ENCODE measurements around the gene TOR4A.

Gene TOR4A

DNA sequence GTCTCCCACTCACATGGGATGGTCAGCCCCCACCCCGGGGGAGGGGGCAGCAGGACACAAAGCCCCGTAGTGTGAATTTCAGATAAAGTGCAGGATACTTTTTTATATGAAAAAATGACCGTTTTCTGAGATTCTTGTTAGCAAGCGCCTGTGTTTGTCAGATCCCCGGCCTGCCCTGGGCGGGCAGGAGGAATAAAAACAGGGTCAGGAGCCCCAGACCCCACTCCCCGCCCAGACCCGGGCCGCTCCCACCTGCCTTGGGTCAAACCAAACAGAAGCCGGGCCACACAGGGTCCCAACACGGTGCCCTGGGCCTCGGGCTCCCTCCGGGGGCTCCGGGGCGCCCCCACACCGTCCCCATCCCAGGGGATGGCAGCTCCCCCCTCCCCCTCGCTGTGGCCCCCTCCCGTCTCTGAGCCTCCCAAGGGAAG lies 38.1 kb downstream of the TOR4A start:
- TF ChIP-seq PPARA (CRISPR knock-in tag; IDR thresholded peaks at IDR 0.05; ENCODE audit: borderline replicate concordance) (no peak), ZFP30 (CRISPR knock-in tag; IDR thresholded peaks at IDR 0.05) (no peak), TCF4 (CRISPR knock-in tag; IDR thresholded peaks at IDR 0.05; ENCODE audit: borderline replicate concordance) (no peak), RARB (CRISPR knock-in tag; IDR thresholded peaks at IDR 0.05) (no peak), CSDC2 (CRISPR knock-in tag; IDR thresholded peaks at IDR 0.05) (no peak), BACH2 (CRISPR knock-in tag; IDR thresholded peaks at IDR 0.05; ENCODE audit: borderline replicate concordance) (no peak), GLIS3 (CRISPR knock-in tag; IDR thresholded peaks at IDR 0.05) (no peak), ESRRG (CRISPR knock-in tag; IDR thresholded peaks at IDR 0.05) (no peak)
- TF ChIP-seq, protein P1, sequence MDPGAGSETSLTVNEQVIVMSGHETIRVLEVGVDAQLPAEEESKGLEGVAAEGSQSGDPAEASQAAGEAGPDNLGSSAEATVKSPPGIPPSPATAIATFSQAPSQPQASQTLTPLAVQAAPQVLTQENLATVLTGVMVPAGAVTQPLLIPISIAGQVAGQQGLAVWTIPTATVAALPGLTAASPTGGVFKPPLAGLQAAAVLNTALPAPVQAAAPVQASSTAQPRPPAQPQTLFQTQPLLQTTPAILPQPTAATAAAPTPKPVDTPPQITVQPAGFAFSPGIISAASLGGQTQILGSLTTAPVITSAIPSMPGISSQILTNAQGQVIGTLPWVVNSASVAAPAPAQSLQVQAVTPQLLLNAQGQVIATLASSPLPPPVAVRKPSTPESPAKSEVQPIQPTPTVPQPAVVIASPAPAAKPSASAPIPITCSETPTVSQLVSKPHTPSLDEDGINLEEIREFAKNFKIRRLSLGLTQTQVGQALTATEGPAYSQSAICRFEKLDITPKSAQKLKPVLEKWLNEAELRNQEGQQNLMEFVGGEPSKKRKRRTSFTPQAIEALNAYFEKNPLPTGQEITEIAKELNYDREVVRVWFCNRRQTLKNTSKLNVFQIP (CRISPR knock-in tag; IDR thresholded peaks at IDR 0.05; ENCODE audit: borderline replicate concordance, low read depth), result no peak
- TF ChIP-seq, protein P2, sequence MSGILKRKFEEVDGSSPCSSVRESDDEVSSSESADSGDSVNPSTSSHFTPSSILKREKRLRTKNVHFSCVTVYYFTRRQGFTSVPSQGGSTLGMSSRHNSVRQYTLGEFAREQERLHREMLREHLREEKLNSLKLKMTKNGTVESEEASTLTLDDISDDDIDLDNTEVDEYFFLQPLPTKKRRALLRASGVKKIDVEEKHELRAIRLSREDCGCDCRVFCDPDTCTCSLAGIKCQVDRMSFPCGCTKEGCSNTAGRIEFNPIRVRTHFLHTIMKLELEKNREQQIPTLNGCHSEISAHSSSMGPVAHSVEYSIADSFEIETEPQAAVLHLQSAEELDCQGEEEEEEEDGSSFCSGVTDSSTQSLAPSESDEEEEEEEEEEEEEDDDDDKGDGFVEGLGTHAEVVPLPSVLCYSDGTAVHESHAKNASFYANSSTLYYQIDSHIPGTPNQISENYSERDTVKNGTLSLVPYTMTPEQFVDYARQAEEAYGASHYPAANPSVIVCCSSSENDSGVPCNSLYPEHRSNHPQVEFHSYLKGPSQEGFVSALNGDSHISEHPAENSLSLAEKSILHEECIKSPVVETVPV (CRISPR knock-in tag; IDR thresholded peaks at IDR 0.05), result no peak
- TF ChIP-seq, protein P3, sequence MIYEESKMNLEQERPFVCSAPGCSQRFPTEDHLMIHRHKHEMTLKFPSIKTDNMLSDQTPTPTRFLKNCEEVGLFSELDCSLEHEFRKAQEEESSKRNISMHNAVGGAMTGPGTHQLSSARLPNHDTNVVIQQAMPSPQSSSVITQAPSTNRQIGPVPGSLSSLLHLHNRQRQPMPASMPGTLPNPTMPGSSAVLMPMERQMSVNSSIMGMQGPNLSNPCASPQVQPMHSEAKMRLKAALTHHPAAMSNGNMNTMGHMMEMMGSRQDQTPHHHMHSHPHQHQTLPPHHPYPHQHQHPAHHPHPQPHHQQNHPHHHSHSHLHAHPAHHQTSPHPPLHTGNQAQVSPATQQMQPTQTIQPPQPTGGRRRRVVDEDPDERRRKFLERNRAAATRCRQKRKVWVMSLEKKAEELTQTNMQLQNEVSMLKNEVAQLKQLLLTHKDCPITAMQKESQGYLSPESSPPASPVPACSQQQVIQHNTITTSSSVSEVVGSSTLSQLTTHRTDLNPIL (CRISPR knock-in tag; IDR thresholded peaks at IDR 0.05; ENCODE audit: low read depth), result no peak
- no peak for ATAC-seq

DNA sequence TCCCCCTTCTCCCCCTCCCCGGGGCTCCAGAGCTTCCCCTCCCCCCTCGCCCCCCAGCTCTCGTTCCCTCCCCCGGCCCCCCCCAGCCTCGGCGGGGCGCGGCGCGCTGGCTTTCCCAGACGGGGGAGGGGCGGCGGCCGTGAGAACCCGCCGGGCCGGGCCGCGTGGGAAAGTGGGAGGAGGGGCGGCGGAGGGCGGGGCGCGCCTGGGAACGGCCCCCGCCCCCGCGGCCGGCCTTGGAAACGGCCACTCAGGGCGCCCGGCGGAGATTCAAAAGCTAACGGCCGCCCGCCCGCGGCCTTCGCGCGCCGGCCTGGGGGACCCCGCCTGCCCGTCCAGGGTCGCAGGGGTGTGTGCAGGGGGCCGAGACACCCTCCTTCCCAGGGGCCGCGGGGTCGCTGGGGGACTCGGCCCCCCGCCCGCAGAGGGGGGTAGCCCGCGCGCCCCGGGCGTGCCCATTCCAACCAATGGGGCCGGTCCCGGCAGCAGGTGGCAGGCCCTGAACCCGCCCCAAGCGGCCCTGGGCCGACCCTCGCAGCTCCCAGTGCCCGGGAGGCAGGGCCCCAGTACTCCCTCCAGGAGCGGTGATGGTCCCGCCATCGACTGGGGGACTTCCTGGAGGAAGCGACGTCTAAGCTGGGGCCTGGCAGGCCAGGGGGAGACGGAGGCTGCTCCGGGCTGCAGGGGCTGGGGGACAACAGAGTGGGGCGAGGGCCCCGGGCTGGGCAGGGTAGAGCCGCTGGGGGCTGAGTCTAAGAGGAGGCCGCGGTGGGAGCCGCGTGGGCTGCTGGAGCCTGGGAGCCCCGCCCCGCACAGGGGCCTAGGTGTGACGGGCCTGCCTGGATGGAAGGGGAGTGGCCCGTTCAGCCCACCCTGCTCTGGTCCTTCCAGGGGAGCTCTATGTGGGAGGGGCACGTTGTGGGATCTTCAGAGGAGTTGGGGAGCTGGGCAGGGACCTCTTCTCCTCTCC lies 38.8 kb downstream of the TOR4A start:
- no peak for ATAC-seq
- TF ChIP-seq, protein P4, sequence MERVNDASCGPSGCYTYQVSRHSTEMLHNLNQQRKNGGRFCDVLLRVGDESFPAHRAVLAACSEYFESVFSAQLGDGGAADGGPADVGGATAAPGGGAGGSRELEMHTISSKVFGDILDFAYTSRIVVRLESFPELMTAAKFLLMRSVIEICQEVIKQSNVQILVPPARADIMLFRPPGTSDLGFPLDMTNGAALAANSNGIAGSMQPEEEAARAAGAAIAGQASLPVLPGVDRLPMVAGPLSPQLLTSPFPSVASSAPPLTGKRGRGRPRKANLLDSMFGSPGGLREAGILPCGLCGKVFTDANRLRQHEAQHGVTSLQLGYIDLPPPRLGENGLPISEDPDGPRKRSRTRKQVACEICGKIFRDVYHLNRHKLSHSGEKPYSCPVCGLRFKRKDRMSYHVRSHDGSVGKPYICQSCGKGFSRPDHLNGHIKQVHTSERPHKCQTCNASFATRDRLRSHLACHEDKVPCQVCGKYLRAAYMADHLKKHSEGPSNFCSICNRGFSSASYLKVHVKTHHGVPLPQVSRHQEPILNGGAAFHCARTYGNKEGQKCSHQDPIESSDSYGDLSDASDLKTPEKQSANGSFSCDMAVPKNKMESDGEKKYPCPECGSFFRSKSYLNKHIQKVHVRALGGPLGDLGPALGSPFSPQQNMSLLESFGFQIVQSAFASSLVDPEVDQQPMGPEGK (CRISPR knock-in tag; IDR thresholded peaks at IDR 0.05; ENCODE audit: borderline replicate concordance), result no peak
- TF ChIP-seq ZNF70 (CRISPR knock-in tag; IDR thresholded peaks at IDR 0.05) (no peak), PPARA (CRISPR knock-in tag; IDR thresholded peaks at IDR 0.05; ENCODE audit: borderline replicate concordance) (no peak), SNAI2 (CRISPR knock-in tag; IDR thresholded peaks at IDR 0.05) (no peak), ZNF565 (CRISPR knock-in tag; conservative IDR thresholded peaks at IDR 0.05; ENCODE audit: low read depth) (no peak), RARB (CRISPR knock-in tag; IDR thresholded peaks at IDR 0.05) (no peak), ZC3H10 (CRISPR knock-in tag; IDR thresholded peaks at IDR 0.05) (no peak), GLIS3 (CRISPR knock-in tag; IDR thresholded peaks at IDR 0.05) (no peak), ISL1 (CRISPR knock-in tag; IDR thresholded peaks at IDR 0.05) (no peak), ESRRG (CRISPR knock-in tag; IDR thresholded peaks at IDR 0.05) (no peak), TCF4 (CRISPR knock-in tag; IDR thresholded peaks at IDR 0.05; ENCODE audit: borderline replicate concordance) (no peak)
- TF ChIP-seq, protein P3 (CRISPR knock-in tag; IDR thresholded peaks at IDR 0.05; ENCODE audit: low read depth), result no peak

DNA sequence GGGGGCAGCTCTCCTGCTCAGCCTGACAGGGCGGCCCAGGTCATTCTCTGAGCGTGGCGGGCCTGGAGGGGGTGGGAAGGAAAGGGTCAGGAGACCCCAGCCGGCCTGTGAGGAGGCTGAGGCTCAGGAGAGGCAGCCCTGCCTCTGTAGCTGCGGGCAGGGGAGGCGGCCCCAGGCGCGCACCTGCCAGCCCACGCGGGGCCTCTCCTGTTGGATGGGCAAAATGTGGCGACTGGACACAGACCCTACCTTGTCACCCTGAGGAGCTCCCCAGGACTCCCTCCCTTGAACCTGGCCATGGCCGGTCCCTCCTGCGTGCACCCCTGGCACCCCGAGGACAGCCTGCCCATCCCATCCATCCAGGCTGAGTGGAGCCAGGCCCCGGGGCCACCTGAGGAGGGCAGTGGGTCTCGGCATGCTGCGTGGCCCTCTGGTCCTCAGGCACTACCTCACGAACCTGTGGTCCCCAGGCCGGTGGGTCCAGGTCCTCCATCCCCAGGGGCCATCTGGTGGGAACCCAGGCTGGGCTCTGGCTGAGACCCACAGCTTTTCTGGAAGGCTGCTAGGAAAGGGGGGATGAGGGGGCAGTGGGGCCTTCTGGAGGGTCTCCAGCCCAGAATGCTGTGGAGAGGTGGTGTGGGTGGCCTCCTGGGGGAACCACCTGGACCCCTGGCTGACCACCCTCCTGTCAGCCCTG lies 39.6 kb downstream of the TOR4A start:
- ATAC-seq, result no peak
- TF ChIP-seq OSR1 (CRISPR knock-in tag; IDR thresholded peaks at IDR 0.05) (no peak), ZNF8 (CRISPR knock-in tag; IDR thresholded peaks at IDR 0.05) (no peak)
- TF ChIP-seq, protein P3 (CRISPR knock-in tag; IDR thresholded peaks at IDR 0.05; ENCODE audit: low read depth), result no peak
- TF ChIP-seq, protein P5, sequence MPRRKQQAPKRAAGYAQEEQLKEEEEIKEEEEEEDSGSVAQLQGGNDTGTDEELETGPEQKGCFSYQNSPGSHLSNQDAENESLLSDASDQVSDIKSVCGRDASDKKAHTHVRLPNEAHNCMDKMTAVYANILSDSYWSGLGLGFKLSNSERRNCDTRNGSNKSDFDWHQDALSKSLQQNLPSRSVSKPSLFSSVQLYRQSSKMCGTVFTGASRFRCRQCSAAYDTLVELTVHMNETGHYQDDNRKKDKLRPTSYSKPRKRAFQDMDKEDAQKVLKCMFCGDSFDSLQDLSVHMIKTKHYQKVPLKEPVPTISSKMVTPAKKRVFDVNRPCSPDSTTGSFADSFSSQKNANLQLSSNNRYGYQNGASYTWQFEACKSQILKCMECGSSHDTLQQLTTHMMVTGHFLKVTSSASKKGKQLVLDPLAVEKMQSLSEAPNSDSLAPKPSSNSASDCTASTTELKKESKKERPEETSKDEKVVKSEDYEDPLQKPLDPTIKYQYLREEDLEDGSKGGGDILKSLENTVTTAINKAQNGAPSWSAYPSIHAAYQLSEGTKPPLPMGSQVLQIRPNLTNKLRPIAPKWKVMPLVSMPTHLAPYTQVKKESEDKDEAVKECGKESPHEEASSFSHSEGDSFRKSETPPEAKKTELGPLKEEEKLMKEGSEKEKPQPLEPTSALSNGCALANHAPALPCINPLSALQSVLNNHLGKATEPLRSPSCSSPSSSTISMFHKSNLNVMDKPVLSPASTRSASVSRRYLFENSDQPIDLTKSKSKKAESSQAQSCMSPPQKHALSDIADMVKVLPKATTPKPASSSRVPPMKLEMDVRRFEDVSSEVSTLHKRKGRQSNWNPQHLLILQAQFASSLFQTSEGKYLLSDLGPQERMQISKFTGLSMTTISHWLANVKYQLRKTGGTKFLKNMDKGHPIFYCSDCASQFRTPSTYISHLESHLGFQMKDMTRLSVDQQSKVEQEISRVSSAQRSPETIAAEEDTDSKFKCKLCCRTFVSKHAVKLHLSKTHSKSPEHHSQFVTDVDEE (CRISPR knock-in tag; IDR thresholded peaks at IDR 0.05), result no peak
- TF ChIP-seq, protein P2 (CRISPR knock-in tag; IDR thresholded peaks at IDR 0.05), result no peak
